Measurements from ENCODE around the gene FUT8. TPM values are rescaled to one million over a fixed set of nuclear protein-coding genes. Genes with fewer than 3 reads are reported as not detected.

Gene FUT8
- total RNA-seq, 4 donors from 2014 or later = 29.2 to 55.5 (median 41.1) TPM

DNA sequence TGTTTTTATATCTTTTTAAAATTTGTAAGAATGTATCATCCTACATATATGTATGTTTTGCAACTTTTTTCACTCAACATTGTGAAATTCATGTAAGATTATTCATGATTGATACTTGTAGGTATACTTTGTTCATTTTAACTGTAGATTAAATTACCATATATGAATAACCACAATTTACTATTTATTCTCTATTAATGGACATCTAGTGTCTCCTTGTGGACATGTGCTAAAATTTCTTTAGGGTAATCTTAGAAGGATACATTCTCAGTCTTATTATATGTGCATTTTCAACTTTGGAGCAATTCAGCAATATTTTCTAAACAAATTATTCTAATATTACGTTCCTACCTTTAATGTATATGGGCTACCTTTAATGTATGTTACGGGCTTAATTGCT, 192.4 kb downstream of the FUT8 start:
- Histone ChIP-seq H3K36me3 (no peaks in the 10 kb centered on the region), H3K27ac (no peak overlapping the region), H3K9me3 (no peaks in the 10 kb centered on the region), H3K4me1 (no peaks in the 10 kb centered on the region), H3K4me3 (replicated peaks in 1 of 3) (no peak overlapping the region), H3K27me3 (no peaks in the 10 kb centered on the region)
- TF ChIP-seq POLR2A (IDR thresholded peaks at IDR 0.05) = no peak
- TF ChIP-seq, protein P1, sequence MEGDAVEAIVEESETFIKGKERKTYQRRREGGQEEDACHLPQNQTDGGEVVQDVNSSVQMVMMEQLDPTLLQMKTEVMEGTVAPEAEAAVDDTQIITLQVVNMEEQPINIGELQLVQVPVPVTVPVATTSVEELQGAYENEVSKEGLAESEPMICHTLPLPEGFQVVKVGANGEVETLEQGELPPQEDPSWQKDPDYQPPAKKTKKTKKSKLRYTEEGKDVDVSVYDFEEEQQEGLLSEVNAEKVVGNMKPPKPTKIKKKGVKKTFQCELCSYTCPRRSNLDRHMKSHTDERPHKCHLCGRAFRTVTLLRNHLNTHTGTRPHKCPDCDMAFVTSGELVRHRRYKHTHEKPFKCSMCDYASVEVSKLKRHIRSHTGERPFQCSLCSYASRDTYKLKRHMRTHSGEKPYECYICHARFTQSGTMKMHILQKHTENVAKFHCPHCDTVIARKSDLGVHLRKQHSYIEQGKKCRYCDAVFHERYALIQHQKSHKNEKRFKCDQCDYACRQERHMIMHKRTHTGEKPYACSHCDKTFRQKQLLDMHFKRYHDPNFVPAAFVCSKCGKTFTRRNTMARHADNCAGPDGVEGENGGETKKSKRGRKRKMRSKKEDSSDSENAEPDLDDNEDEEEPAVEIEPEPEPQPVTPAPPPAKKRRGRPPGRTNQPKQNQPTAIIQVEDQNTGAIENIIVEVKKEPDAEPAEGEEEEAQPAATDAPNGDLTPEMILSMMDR (IDR thresholded peaks at IDR 0.05) = peak in 2 of 6 experiments; percentile 21 to 29
- intact Hi-C loops (cut with DNase I) = no loop called here
- WGBS, 2 donors = 71 to 78% methylated on average over 2 of the region's 2 CpGs
- no peak for DNase-seq

DNA sequence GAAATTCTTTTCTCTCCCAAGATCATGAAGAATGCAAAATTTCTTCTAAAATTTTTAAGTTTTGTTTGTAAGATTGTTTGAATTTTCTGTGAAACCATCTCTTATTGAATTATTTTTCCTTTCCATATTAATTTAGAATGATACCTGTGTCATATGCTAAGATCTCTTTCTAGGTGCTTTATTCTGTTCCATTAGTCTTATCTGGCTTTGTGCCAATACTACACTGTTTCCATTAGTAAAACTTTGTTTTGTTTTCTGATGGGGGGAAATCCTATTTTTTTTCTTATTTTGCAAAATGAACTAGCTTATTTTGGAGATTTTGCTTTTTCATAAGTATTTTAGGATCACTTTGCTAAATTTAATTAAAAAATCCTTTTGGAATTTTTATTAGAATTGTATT, 193.9 kb downstream of the FUT8 start:
- Histone ChIP-seq H3K4me3 (replicated peaks in 1 of 3) (no peak overlapping the region), H3K27me3 (no peaks in the 10 kb centered on the region), H3K27ac (no peak overlapping the region), H3K36me3 (no peaks in the 10 kb centered on the region), H3K4me1 (no peaks in the 10 kb centered on the region), H3K9me3 (no peaks in the 10 kb centered on the region)
- no peak for DNase-seq
- TF ChIP-seq, protein P1 (IDR thresholded peaks at IDR 0.05) = no peak
- TF ChIP-seq POLR2A (IDR thresholded peaks at IDR 0.05) = no peak
- intact Hi-C loops (cut with DNase I) = no loop called here

DNA sequence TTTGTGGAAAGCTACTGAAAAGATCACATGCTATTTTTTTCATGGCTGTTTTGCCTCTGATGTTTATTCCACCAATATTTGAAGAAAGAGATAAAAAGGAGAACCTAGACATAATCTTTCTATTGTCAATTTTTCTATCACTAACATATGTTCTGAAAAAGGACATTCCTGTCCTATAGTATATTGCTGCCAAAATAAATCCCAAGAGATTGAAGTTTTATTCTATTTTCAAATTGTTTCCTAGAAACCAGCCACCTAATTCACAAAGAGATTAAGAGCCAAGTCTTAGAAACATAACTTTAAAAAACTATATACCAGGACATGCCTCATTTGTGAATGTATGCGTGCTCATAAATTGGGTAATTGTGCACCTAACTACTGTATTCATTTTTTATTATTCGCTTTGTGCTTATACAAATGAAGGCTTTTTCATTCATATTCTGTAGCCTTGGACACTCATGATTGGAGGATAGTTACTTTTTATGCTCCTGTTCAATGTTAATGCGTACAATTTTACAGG, 200.7 kb downstream of the FUT8 start:
- WGBS, 2 donors = 96 to 98% methylated on average over 3 of the region's 3 CpGs
- H3K4me1 ChIP-seq = no peaks in the 10 kb centered on the region
- DNase-seq = no peak
- no peaks in the 10 kb centered on the region for H3K36me3 ChIP-seq
- intact Hi-C loops (cut with DNase I) = no loop called here
- no peak overlapping the region for H3K27ac ChIP-seq
- H3K9me3 ChIP-seq = no peaks in the 10 kb centered on the region
- H3K4me3 ChIP-seq (replicated peaks in 1 of 3) = no peak overlapping the region
- TF ChIP-seq POLR2A (IDR thresholded peaks at IDR 0.05) = no peak
- TF ChIP-seq, protein P1 (IDR thresholded peaks at IDR 0.05) = no peak
- no peaks in the 10 kb centered on the region for H3K27me3 ChIP-seq

DNA sequence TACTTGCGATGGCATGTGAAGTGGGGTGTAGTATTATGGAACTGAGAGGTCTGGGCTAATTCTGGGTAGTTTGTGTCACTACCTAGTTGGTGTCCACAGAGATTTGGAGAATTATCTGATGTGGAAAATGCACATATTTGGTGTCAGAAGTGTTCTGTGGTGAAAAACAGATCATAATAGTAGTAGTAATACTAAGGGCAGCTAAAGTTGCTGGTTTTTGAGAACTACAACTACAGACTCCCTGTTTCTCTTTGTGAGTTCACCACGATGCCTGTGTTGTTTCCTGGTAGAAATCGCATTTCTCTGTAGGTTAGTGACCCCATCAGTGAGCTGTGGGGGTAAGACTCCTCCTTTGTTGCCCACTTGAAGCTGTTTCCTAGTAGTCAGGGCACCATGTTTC, 206.5 kb downstream of the FUT8 start:
- no peak overlapping the region for H3K27ac ChIP-seq
- H3K9me3 ChIP-seq = no peaks in the 10 kb centered on the region
- intact Hi-C loops (cut with DNase I) = no loop called here
- H3K4me3 ChIP-seq (replicated peaks in 1 of 3) = no peak overlapping the region
- no peak for DNase-seq
- TF ChIP-seq, protein P1 (IDR thresholded peaks at IDR 0.05) = no peak
- TF ChIP-seq POLR2A (IDR thresholded peaks at IDR 0.05) = no peak
- 95% methylated on average over 3 of the region's 3 CpGs for WGBS, 2 donors
- no peaks in the 10 kb centered on the region for H3K4me1 ChIP-seq
- H3K36me3 ChIP-seq = no peaks in the 10 kb centered on the region
- no peaks in the 10 kb centered on the region for H3K27me3 ChIP-seq

DNA sequence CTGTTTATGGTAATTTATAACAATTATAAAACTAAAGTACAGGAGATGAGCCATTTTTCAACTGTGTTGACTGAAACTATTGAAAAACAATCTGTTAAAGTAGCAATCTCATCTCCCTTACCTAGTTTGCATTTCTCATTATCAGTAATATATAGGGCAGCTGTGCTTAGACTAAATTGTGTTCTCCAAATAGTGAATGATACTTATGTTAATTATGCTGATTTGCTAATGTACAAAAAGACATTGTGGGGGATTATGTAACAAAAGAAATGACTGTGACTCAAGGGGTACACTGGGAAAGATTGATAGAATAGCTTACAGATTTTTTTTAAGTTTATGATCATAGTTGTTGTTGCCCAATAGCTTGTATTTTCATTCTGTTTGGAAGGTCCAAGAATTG, 207.7 kb downstream of the FUT8 start:
- no peak for DNase-seq
- no peaks in the 10 kb centered on the region for H3K9me3 ChIP-seq
- H3K4me3 ChIP-seq (replicated peaks in 1 of 3) = no peak overlapping the region
- H3K27ac ChIP-seq = no peak overlapping the region
- intact Hi-C loops (cut with DNase I) = no loop called here
- TF ChIP-seq POLR2A (IDR thresholded peaks at IDR 0.05) = no peak
- TF ChIP-seq, protein P1 (IDR thresholded peaks at IDR 0.05) = no peak
- H3K36me3 ChIP-seq = no peaks in the 10 kb centered on the region
- H3K4me1 ChIP-seq = no peaks in the 10 kb centered on the region
- H3K27me3 ChIP-seq = no peaks in the 10 kb centered on the region

Data from thyroid gland (tissue), 4 donors.